NCI-H2171 (cell line): ENCODE data around the gene SPSB3.
"Not testable (repeated sequence)": the region's sequence is repeated elsewhere in the genome, so short reads cannot be mapped to it uniquely, and the experiment has no call there.

Experiments
- DNase-seq: peaks from one replicate; lab custom pipeline; 2025; lab: John Stamatoyannopoulos, UW

Gene SPSB3

DNA sequence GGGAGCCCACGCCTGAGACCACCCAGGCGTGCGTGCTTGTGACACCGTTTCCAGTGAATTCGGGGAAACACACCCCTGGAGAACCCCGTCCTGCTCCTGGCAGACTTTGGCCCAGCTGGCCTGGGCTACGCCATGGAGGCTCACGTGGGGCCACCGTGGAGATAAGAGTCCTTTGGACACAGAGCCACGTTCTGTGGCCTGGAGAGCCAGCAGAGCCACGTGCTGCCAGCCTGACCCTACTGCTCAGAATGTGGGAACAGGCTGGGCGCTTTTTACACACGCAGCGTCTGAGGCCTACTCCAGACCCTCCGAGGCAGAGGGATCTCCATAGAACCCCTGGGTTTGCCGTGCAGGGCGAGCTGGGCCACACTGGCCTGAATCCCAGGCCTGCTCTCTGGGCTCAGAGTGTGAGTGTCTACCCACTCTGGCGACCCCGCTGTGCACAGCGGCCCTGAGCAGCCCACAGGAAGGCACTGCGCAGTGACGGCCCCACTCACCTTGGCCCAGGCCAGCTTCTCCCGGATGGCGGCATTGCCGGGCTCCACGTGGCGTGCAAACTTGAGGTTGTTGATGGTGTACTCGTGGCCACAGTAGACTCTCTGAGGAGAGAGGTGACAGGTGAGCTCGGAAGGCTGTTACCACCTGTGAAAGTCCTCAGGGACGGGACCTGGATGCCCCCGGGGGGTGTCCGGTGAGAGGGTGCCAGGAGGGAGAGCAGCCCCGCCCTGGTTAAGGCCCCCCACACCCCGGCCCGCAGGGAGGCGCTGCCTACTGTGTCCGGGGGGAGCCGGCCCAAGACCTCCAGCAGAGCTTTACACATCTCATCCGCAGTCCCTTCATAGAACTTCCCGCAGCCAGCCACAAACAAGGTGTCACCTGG is 34.3 kb upstream of the SPSB3 start:
- no peak for DNase-seq

DNA sequence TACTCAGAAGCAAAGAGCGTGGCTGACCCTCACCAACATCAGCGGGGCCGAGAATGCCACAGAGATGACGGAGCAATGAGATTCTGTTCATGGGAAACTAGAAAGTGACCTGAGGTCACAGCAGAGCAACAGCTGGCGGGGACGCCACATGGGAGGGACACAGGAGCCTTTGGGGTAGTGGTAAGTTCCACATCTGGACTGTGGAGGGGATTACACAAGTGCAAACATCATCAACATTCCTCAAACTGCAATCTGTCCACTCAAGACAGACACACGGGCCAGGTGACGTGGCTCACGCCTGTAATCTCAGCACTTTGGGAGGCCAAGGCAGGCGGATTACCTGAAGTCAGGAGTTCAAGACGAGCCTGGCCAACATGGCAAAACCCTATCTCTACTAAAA is 33.1 kb upstream of the SPSB3 start:
- no peak for DNase-seq

DNA sequence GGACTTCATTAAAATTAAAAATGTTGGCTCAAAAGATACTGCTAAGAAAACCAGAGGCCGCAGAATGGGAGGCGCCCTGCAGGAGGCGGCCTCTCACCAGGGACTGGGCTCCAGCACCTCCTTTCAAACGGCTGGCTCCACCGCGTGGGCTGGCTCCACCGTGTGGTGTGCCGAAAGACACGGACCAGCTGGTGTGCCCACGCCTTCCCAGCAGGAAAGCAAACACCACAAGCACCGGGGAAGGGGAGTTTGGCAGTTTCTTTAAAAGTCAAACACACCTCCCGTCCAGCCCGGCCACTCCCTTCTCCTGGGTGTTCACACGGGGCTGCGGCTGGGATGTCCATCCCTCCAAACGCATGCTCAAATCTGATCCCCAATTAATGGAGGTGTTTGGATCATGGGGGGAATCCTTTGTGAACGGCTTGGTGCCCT is 30.4 kb upstream of the SPSB3 start:
- peak; percentile 58 for DNase-seq

DNA sequence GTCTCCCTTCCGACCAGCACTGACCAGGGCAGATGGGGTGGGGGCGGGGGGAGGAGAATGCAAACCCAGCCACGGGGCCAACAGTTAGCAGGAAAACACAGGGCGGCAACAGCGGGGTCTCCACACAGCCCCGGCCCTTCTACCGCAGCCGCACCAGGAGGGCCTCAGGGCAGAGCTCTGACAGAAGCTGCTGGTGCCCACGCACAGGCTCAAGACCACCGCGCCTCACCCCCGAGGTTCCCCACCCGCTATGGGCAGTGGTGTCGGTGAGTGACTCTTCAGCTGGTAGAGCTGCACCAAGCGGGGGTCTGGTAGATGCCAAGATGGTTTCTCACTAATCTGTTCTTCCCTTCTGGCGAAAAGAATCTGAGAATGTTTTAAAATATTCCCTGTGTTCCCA is 28.2 kb upstream of the SPSB3 start:
- no peak for DNase-seq

DNA sequence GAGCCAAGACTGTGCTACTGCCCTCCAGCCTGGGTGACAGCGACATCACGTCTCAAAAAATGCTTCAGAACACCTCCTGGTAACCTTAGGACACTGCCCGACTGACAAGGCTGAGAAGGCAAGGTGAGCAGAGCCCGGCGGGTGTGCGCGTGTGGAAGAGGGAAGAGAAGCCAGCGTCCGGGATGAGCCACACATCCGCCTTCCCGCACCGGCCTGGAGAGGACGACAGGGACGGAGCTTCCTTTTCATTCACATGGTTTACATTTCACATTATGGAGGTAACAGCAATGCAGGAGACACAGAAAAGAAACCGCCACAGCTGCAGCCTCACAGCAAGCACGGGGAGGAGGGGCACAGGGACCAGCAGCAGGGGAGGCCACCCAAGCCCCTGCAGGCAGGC is 27.7 kb upstream of the SPSB3 start:
- DNase-seq, result no peak

DNA sequence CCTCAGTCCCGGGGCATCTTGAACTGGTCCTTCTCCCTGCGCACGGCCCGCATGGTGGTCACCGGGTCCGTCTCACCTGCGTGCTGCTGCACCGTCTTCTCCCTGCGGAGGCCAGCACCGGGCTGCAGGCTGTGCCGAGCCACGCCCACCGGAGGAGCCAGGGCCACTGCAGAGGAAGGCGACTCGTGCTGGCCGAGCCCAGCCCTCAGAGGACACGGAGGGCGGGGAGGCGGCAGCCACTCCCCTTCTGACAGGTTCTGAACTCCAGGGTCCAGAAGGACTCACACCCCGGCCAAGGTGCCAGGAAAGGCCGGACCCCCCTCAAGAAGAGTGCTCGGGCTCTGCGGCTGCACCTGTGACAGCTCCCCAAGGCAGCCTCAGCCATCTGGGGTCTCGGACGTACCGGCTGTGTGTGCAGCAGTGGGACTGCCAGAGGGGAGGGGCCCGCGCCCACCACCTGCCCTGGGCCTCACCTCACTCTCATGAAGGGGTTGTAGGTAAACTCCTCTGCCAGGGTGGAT is 27.0 kb upstream of the SPSB3 start:
- no peak for DNase-seq

DNA sequence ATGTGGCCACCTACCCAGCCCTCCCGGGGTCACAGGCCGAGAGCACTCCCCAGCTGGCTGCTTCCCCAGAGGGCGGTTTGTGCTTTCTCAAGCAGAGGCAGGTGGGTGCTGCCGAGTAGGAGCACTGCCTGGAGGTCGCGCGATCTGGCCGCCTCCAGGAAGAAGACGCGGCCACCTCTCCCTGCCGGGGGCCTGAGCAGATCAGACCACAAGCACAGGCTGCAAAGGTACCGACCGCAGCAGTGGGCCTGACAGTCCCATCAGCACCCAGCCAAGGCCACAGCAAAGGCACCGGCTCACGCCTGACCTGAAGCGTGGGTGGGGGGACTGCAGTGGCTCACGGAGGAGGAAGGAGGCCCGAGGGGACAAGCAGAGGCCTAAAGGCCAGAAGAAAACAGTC is 26.3 kb upstream of the SPSB3 start:
- no peak for DNase-seq

DNA sequence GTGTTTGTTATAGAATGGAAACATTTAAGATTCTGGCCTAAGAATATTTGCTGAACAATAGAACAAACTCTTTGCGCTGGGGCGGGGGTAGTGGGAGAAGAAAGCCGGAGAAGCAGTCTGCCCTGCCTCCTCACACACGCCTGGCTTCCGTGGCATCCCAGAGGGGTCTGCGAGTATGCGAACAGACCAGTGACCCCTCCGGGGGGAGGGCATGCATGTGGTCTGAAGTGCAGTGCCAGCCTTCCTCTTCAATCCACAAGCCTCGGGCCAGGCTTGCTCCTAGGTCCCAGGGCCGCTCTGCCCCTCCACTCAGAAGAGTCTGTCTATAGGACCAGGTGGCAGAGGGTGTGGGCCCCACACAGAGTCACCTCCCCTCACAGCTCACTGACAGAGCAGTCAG is 25.3 kb upstream of the SPSB3 start:
- DNase-seq, result no peak

DNA sequence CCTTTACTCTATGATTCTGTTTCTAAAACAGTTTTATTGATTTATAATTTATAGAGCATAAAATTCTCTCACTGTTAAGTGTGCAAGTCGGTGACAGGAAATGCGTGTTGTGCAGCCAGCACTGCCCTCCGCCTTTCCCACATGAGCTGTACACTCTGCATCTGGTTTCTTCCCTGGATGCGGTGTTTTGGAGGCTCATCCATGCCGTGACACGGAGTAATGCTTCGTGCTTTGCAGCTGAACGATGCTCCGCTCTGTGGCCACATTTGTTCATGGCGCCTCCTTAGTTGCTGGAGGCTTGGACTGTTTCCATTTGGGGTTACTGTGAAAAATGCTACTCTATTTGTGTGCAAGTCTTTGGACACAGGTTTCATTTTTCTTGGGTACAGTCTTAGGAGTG is 18.3 kb upstream of the SPSB3 start:
- DNase-seq, result no peak

DNA sequence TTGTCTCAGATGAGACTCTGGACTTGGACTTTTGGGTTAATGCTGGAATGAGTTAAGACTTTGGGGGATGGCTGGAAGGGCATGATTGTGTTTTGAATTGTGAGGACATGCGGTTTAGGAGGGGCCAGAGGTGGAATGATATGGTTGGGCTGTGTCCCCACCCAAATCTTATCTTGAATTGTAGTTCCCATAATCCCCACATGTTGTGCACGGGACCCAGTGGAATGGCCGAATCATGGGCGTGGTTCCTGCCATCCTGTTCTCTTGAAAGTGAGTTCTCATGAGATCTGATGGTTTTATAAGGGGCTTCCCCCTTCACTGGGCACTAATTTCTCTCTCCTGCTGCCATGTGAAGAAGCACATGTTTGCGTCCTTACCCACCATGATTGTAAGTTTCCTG is 16.9 kb upstream of the SPSB3 start:
- not testable (repeated sequence) for DNase-seq

DNA sequence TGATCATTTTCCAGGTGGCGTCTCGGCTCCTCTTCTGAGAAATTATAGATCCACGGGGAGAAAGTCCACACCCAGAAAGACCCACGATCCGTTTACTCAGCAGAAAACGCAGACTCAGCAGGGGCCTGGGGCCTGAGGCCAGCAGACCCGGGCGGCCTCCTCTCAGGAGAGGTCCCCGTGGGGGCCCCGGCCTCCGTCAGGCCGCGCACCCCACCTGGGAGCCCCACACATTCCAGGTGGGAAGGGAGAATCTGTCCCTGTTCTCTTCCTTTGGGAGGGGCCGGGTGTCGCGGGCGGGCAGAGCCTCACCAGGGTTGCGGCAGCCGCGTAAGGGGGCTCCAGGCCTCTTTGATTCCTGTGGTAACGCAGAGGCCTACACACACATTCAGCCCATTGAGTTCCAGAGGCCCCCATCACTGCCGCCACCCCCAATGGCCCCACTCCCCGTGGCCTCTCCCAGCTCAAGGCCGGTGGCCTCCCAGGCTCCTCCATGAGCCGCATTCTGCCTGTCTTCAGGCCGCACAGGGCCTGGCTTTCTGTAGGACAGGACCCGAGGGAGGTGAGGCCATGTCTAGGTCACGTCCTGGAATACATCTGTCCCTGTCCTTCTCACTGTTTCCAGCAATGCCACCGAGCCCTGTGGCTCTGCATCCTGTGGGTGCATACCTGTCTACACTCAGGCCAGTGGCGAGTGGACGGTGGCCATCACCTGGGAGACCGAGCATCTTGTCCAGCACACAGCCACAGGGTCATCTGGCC is 12.7 kb upstream of the SPSB3 start:
- DNase-seq, result no peak

DNA sequence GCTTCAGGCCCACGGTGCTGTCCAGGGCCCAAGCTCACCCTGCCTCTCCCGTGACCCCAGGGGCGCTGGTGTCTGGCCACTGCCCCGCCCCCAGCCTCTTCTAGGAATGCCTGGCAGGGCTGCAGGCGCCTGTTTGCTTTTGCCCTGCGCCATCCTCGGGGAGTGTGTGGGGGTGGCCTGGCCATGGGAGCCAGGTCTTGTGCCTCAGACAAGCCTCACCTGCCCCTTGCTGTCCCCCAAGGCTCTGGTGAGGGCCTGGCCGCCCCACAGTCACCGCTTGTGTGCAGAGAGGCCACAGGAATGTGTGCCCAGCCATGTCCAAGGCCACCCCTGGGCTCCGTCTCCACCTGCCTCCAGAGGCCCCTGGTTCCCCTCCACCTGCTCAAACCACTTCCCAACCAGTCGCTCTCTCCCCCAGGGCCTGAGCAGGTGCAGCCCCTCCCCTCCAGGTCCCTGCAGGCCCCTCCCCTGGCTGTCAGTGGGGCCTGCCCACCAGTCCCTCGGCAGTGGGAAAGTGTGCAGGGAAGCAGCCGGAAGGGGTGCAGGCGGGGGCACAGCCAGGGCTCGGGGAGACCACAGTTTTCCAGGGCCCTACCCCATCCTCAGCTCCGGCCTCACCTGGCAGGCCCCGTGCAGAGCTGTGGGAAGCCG is 12.0 kb upstream of the SPSB3 start:
- DNase-seq, result no peak

DNA sequence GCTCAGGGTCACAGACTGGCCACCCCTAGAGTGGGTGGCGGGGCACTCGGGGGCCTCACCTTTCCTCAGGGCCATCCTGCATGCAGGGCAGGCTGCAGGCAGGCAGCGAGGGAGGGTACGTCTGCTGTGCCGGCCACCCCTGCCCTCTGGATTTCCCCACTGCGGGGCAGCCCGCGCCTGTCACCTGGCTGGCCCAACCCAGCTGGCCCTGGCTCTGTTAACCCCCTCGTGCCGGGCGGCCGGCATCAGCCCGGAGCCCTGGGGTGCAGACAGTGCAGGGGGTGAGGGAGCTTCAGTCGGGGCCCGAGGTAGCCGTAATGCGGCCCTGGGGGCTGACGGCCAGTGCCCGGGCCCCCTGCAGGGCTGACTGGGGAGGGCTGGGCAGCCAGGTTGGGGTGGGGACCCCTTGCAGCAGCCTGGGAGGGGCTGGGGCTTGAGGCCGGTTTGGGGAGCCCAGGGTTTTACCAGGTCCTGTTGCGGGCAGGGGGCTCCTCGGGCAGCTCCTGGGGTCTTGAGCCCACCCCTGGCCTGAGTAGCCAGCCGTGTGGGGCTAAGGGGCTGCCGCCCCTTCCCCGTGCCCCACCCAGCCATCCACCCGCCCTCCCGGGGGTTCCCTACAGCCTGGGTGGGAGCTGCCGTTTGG is 11.3 kb upstream of the SPSB3 start, which contains the start of gene IGFALS:
Gene IGFALS (minus strand): TSS at position 128 of the 643 bp plus-strand sequence. CDS start 53 bp downstream, at position 75.
- no peak for DNase-seq

DNA sequence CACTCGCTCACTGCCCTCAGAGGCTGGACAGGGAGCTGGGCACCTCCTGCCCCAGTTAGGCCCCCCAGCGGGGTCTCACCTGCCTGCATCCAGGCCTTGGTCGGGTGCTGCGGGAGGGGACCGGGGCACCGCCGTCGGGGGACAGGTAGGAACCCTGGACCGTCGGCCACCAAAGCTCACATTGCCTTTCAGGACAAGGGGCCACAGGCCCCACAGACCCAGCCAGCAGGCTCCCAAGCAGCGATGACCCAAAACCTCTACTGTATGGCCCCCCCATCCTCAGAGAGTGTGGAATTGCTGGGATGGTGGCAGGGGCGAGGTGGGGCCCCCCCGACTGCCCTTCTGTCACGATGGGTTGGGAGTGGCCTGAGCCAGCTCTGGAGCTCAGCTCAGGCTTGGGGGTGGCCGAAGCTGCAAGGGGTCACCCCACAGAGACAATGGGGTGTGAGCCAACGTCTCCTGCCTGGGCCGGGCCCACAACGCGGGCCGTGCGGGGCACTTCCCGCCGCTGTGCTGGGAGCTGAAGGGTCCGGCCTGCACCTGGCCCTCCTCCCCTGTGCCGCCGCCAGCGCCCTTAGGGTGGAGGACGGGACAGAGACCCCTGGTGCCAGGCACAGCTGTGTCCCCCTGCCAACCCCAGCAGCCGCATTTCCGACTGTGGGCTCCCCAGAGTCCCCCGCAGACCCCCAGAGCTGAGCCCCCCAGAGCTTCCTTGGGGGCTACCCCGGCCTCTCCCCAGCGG is 10.6 kb upstream of the SPSB3 start:
- no peak for DNase-seq

DNA sequence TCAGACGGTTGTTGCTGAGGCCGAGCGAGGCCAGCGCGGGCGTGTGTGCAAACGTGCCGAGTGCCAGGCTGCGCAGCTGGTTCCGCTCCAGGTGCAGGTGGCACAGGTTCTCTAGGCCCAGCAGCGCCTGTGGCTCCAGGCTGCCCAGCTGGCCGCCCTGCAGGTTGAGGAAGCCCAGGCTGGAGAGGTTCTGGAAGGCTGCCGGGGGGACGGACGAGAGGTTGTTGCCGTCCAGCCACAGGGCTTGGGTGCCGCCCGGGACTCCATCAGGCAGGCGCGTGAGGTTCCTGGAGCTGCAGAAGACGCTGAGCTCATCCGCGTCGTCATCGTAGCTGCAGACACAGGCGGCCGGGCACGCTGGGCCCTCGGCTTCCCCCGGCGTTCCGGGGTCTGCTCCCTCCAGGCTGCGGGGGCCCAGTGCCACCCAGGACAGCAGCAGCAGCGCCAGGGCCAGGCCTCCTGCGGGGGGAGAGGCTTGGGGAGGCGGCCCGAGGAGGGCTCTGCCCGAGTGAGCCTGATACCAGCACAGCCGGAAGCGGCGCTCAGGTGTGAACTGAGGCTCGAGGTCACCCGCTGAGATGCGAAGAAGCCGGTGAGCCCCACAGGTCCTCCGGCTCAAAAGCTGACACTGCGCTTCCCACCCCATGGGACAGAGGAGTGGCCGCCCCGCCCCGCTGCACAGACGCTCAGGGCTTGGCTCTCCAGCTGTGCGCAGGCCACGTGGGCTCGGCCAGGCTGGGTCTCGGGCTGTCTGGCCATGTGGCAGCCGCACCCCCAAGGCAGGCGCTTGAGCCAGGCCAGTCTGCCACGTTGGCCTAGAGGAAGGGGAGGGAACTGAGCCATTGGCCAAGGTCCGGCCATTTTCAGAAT is 9.8 kb upstream of the SPSB3 start:
- no peak for DNase-seq

DNA sequence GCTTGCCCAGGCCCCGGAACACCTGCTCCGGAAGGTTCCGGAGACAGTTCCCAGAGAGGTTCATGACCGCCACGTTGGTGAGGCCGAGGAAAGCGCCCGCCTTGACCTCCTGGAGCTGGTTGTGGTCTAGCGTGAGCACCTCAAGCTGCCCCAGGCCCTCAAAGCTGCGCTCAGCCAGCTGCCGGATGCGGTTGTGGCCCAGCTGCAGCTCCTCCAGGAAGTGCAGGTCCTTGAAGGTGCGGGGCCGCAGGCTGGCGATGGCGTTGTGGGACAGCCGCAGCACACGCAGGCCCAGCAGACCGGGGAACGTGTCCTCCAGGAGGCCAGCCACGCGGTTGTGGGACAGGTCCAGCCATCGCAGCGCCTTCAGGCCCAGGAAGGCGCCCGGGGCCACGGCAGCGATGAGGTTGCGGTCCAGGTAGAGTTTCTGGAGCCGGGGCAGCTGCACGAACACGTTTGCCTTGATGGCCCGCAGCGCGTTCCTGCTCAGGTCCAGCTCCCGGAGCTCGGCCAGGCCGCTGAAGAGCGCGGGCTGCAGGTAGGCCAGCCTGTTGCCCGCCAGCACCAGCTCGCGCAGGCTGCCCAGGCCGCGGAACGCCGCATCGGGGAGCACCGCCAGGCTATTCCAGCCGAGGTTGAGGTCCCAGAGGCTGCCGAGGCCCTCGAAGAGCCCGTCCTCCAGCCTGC is 9.0 kb upstream of the SPSB3 start:
- no peak for DNase-seq

DNA sequence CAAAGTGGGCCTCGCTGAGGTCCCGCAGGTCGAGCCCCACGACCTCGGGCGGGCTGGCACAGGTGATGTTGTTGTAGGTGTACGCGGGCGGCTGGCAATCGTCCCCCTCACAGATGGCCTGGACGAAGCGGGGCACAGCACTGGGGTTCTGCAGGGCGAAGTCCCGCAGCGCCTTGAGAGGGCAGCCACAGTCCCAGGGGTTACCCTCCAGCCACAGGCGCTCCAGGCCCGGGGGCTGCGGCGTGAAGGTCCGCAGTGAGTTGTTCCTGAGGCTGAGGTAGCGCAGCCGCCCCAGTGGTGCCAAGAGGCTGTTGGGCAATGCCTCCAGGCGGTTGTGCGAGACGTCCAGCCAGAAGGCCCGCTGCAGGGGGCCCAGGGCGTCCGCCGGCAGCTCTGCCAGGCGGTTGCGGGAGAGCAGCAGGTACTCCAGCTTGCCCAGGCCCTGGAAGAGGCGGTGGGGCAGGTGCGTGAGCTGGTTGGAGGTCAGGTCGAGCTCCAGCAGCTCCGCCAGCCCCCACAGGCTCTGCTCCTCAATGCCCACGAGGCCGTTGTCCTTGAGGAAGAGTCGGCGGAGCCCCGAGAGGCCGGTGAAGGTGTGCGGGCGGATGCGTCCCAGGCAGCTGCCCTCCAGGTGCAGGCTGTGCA is 8.4 kb upstream of the SPSB3 start:
- no peak for DNase-seq

DNA sequence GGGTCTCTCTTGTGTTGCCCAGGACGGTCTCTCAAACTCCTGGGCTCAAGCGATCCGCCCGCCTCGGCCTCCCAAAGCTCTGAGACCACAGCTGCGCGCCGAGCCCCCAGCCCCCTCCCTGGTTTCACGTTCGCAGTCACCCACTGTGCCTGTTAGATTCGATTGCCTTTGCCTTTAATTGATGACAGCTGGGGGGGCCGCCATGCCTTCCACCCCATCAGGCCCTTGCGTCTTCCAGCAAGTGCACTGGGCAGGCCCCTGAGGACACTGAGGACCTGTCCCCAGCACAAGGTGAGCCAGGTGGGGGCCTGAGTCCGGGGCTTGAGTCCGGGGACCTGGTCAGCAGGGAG is 7.9 kb upstream of the SPSB3 start:
- no peak for DNase-seq

DNA sequence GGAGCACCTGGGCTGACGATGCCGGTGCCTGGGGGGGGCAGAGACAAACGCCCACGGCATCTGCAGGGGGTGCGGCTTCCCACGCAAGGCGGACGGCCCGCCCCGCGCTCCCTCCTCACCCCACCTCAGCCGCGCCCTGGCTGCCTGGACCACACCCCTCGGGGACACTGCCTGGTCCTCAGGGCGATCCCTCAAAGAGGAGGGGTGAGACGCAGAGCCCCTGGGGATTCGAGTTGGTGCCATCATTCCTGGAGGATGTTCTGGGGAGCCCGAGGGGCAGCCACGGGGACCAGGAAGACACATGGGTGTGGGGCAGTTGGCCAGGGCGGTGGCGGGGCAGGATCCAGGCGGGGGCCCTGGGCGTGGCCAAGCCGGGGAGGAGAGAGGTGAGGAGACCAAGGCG is 7.3 kb upstream of the SPSB3 start:
- no peak for DNase-seq
